Kidney glomerular epithelial cell (primary cell): Measurements from ENCODE around the gene MINK1.

Source experiments
- DNase-seq: peaks from one replicate; lab custom pipeline; 2025; lab: John Stamatoyannopoulos, UW

MINK1 gene

DNA sequence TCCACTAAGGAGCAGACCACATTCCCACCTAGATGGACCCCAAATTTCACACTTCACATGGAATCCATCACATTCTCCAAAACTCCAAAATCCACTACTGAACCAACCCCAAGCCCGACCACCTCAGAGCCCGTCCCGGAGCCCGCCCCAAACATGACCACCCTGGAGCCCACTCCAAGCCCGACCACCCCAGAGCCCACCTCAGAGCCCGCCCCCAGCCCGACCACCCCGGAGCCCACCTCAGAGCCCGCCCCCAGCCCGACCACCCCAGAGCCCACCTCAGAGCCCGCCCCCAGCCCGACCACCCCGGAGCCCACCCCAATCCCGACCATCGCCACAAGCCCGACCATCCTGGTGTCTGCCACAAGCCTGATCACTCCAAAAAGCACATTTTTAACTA is 100.5 kb downstream of the MINK1 start:
- DNase-seq = no peak

DNA sequence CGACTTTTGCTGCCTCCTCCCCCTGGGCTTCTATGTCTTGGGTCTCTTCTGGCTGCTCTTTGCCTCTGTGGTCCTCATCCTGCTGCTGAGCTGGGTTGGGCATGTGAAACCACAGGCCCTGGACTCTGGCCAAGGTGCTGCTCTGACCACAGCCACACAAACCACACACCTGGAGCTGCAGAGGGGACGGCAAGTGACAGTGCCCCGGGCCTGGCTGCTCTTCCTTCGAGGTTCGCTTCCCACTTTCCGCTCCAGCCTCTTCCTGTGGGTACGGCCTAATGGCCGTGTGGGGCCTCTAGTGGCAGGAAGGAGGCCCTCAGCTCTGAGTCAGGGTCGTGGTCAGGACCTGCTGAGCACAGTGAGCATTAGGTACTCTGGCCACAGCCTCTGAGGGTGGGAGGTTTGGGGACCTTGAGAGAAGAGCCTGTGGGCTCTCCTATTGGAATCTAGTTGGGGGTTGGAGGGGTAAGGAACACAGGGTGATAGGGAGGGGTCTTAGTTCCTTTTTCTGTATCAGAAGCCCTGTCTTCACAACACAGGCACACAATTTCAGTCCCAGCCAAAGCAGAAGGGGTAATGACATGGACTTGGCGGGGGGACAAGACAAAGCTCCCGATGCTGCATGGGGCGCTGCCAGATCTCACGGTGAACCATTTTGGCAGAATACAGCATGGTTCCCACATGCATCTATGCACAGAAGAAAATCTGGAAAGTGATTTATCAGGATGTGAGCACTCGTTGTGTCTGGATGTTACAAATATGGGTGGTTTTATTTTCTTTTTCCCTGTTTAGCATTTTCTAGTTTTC is 101.2 kb downstream of the MINK1 start:
- no peak for DNase-seq

DNA sequence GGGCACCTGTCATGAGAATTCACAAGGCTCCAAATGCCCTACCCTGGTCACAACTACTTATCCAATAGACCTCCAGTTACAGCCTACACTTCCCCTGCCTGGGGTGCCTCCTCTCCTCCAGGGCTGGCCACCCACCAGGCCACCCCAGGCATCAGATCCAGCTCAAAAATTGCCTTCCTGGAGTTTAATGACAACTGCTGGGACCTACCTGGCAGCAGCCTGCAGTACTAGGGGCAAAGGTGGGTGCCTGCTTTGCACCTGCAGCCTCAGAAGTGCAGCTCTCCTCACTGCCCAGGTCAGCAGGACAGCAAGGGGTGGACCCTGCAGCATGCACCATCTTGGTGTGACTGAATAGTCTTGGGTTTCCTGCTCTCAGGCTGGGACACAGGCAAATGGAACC is 102.5 kb downstream of the MINK1 start:
- DNase-seq = no peak

DNA sequence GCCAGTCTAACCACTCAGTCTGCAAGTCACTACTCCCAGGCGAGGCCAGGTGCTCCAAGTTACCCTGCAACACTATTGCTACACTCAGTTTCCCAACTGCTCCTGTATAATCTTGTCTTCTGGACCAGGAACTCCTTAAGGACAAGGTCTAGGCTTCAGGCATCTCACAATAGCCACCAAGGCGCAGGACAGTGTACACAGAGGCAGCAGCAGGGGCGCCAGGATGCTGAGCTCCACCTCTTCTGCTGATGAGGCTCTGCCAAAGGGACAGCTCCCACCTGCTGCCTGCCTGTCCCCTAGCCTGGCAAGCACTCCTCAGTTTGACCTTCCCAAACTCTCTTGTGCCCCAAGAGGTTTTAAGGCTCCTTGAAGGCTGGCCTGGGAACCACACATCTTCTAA is 103.3 kb downstream of the MINK1 start:
- DNase-seq = no peak

DNA sequence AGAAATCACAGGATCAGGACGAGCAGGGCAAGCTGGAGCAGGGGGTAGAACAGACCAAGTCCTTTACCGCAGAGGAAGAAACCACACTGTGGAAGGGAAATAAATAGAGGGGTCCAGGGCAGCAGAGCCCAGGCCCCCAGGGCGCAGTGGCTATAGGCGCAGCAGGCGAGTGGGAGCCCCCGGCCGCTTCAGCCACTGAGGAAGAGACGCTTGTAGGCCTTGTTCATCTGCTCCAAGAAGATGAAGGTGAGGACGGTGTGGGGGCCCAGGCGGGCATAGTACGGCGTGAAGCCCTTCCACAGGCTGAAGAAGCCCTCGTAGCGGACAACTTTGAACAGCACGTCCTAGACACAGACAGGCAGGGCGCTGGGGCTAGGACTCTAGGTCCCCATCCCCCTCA is 104.4 kb downstream of the MINK1 start:
- no peak for DNase-seq

DNA sequence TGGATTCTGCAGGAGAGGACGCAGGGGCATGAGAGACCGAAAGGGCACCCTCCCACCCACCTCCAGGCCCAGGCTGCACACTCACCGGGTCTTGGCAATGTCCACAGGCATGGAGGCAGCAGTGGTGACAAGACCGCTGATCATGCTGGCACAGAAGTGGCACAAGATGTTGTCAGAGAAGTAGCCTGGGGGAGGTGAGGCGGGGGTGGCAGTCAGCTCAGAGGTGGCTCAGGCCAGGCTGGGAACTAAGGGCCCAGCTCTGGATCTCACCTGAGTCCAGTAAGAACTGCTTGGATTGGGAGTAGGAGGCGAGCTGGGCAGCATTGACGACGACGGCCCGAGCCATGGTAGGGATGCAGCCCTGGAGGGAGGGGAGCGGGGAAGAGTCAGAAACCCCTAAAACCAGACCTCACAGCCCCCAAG is 104.9 kb downstream of the MINK1 start:
- DNase-seq = no peak

DNA sequence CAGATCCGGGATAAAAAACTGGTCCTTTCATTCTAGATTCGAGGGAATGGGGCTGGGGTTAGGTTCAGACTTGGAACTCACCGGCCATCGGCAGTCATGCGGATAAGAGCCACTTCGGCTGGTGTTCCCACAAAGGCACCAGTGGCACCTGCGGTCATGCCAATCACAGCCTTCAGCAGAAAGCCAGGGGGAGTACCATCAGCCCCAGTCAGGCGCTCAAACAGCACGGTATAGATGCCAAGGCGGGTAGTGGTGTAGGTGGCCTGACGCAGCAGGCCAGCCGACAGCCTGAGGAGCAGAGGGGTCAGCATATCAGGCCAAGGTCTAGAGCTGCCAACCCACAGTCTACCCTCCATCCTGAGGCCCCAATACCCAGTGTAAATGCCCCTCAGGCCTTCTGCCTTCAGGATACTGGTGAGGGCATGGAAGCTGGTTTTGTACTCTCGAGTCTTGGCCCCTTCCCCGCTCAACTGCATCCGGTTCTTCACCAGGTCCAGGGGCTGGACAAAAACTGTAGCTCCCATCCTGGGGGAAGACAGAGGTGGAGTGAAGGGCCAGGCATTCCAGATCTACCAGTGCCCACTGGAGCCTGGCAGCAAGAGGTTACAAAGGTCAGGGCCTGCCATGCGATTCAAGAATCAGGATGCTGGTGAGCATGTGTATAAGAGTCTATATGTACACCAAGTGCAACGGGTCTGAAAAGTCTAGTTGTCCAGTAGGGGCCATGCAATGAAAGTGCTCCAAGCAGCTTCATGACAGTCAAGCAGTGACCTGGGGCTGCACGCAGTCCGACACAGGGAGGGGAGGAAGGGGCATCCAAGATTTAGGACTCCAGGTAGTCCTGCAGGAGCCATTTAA is 105.8 kb downstream of the MINK1 start:
- DNase-seq = no peak

DNA sequence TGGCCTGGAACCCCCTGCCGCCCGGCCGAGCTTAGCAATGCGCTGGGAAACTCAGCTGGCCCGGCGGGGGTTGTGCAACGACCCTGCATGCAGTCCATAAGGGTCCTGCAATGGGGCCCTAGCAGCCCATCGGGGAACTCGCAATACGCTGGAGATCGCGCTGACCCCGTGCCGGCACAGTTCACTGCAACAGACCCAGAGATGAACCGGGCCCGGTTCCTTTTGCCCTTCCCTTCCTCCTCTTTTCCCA is 106.3 kb downstream of the MINK1 start:
- DNase-seq = no peak

DNA sequence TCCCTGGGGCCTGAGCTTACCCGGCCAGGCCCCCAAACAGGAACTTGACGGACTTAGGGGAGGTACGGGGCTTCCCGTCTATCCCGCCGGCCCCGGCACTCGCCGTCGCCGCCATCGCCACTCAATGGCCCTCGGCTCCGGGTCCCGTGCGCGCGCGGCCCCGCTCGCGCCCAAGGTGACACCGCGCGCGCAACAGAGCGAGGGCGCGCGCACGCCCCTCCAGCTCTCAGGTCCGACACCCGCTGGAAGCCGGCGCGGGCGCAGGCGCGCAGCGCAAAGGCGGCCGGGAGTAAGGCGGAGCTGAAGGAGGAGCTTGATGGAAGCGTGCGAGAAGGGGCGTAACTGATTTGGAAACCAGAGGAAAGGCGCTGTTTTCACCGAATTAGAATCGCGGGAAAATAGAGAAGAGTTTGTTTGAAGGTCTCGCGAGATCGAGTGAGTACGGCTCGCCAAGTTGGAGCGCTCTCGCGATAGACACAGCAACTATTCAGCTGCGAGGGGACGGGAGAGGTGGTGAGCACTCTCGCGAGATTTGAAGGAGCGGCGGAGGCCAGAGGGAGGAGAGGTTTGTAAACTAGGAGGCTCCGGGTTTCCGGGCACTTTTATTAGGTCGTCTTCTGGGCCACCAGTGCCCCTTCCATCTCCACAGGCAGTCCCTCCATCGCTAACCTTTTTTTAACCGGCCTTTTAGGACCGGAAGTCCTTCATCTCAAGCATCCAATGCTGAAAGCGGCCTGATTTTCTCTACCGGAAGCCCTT is 106.8 kb downstream of the MINK1 start, which contains the start of the genes RNF167 and SLC25A11:
TSS of gene RNF167 (plus strand) at position 473 of the 759 bp plus-strand sequence. CDS start 642 bp downstream, outside the sequence.
TSS of gene SLC25A11 (minus strand) at position 251 of the 759 bp plus-strand sequence. CDS start at position 115, 136 bp downstream.
- DNase-seq = peak; percentile 98

DNA sequence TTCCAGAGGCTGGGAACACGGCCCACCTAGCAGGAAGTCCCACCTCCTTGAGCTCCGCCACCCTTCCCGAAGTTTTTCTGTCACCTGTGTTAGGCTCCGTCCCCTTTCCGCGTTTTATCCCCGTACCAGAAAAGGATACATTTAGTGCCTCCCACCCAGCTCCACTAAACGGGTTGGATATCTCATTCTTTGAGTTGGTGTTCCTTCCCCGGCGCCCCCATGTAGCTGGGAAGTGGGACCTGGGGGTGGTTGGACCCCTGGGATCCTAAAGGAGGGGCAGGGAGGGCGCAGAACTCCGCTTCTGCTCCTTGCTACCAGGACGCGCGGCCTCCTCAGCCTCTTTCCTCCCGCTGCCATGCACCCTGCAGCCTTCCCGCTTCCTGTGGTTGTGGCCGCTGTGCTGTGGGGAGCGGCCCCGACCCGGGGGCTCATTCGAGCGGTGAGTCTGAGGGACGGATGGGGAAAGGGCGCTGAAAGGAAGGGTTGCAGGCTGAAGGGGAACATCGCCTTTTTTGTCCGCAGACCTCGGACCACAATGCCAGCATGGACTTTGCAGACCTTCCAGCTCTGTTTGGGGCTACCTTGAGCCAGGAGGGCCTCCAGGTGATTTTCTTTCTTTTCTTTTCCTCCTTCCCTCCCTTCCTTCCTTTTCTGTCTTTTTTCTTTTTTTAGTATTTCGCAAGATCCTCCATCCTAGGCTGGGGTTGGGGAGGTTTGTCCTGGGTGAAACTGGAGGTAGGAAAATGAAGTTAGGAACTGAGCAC is 107.6 kb downstream of the MINK1 start:
- no peak for DNase-seq

DNA sequence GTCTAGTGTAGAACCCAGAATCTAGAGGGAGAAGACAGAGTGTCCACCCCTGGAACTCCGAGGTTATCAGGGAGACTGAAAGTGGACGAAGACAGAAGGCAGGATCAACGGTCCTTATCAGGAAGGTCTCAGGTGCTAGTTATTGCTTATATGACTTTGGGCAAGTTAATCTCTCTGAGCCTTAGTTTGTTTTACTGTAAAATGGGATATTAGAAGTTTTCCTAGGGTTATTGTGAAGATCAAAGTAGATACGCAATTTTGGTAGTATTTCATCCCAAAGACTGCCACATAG is 108.1 kb downstream of the MINK1 start:
- no peak for DNase-seq

DNA sequence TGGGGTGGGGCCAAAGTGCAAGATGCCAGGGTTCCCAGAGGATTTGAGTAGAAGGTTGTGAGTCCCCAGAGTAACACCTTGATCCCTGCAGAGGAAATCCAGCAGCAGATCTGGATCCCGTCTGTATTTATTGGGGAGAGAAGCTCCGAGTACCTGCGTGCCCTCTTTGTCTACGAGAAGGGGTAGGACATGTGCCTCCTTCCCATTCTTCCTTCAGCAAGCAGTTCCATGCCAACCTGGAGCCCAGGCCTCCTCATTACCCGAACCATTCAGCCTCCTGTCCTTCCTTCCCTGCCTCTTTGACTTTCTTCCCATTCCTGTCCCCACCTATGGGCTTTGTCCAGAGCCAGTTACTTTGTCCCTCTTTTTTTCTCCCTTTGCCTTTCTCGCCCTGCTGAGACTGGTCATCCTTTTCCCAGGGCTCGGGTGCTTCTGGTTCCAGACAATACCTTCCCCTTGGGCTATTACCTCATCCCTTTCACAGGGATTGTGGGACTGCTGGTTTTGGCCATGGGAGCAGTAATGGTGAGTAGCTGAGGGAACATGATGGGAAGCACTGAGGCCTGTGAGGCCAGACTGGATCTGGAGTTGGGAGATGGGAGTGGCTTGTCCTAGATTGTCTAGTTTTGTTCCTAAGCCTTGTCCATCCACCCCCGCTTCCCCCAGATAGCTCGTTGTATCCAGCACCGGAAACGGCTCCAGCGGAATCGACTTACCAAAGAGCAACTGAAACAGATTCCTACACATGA is 109.8 kb downstream of the MINK1 start:
- no peak for DNase-seq

DNA sequence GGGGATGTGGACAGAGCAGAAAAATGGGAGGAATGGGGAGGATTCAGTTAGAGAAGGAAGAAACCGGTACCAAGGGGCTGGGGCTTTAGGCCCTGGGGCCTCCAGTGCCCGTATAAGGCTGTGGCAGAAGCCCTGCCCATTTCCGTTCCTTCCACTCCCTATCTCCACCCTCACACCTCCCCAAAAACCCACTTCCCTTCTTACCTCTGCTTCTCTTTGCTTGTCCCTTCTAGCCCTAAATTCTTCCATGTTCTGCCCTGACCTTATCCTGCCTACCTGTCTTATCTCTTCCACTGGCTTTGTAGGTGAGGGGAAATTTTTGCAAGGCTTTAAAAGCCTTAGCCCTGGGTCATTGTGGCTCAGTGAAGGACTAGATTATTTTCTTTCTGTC is 111.0 kb downstream of the MINK1 start:
- no peak for DNase-seq

DNA sequence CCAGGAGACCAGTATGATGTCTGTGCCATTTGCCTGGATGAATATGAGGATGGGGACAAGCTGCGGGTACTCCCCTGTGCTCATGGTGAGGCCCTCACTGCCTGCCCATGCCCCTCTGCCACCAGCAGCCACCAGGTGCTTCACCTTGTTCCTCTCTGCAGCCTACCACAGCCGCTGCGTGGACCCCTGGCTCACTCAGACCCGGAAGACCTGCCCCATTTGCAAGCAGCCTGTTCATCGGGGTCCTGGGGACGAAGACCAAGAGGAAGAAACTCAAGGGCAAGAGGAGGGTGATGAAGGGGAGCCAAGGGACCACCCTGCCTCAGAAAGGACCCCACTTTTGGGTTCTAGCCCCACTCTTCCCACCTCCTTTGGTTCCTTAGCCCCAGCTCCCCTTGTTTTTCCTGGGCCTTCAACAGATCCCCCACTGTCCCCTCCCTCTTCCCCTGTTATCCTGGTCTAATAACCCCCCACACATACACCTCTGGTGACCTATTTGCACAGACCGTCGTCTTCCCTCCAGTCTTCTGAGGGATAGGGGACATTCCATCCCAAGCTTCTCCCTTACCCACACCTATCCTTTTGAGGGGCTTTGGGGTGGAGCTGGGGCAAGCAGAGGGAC is 111.5 kb downstream of the MINK1 start:
- DNase-seq = no peak

DNA sequence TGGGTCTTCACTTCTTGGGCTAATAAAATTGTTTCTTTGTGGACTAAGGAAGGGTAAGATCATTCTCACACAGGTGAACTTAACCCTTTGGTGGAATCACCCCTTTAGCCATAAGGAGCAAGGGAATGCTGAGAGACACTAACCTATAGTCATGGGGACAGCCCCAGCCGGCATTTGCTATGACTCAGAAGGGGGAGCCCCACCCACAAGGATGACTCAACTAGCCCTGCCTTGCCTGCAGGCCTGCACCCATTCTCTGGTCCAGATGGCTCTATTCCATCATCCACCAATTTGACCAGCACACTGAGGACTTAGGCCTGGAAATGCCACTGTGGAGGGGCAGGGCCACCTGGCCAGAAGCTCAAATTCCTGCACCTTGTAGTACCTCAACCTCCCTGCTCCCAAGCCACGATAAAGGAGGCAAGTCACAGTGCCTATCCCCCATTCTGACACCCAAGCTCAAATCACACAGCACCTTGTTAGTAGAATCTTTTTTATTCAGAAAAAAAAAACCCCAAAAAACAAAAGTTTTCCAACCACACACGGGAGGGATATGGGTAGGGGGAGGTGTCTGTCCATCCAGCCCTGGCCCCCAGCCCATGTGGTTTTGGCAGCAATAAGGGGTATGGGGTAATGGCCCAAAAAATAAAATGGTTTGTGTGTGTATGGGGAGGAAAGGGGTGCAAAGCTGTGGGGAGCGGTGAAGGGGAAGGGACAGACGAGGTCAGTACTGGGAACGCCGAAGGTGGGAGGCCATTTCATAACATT is 112.2 kb downstream of the MINK1 start:
- peak; percentile 88 for DNase-seq

DNA sequence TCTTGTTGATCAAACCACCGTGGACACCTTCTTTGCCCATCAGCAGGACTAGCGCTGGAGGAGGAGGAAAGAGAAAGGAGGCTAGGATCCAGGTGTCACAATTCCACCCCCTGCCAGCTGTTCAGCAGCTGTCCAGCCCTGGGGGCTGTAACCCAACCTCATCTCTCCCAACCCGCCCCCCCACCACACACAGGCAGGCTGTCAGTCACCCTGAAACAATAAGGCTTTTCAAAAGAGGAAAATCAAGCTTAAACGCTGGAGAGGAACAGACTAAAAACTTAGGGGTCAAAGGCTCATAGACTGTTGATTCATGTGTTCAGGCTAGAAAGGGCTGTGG is 112.8 kb downstream of the MINK1 start:
- DNase-seq = no peak

DNA sequence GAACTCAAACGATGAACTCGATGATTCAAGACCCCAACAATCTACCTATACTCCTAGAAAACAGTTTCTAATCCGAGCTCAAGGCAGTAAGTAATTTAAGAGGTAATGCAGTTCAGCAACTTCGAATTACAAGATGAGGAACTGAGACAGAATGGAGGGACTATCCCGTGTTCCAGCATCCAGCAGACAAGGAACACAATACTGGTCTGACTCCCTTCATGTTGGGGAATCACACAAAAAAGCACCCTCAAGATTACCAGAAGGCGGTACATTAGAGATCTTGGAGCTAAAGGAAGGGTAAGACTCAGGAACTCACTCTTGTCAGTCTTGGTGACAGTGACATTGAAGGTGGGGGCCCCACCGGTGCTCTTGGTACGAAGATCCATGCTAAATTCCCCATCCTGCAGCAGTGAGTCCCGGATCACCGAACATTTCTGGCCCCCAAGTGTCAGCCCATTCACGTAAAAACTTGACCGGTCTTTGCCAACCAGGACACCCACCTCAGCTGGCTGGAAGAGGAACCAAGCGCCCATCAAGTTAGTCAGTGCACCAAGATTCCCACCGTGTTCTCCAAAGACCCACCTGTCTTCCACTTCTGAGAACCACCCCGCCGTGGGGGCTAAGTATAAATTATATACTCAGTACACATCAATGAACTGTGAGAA is 113.3 kb downstream of the MINK1 start:
- DNase-seq = no peak

DNA sequence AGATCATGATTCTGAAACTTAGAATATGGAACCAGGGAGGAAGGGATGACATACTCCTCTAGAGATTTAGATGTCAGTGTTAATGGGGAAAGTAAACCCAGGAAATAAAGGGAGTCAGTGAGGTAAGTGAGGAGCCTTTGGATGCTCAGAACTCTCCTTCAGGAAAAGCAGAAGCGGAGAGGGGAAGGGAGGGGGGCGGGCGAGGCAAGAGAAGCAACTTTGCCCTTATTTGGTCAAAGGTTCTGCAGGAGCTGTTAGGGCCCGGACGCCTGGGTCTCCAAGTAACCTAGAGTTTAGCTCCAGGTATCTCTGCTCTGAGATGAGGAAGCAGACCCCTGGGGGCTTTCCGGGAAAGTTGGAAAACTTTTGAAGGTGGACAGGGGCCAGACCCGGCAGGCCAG is 113.9 kb downstream of the MINK1 start:
- no peak for DNase-seq
